A549 (cell line): ENCODE measurements around the gene KLK2.

Source experiments
- HDAC2 ChIP-seq: fragments of 200-600 bp; sonication (generic); IDR thresholded peaks from 2 replicates; pipeline ENCODE4 v1.6.1; 2016
- HOXB5 ChIP-seq: fragments of 250-450 bp; sonication (Bioruptor Pico); IDR thresholded peaks from 2 replicates; pipeline ENCODE4 v1.5.0; 2020; ENCODE audit warnings: mild to moderate bottlenecking, moderate library complexity
- JUN ChIP-seq, 2 experiments: fragments of >200 bp; sonication (Bioruptor Twin); formaldehyde crosslinking; IDR thresholded peaks; 2 replicates in 1 of 2; 3 replicates in 1 of 2; pipeline ENCODE4 v1.6.1; 2016 to 2017
- MAX ChIP-seq: IDR thresholded peaks from 2 replicates; pipeline ENCODE4 v1.6.1; 2012
- NR3C1 ChIP-seq: fragments of >200 bp; sonication (Bioruptor Twin); formaldehyde crosslinking; IDR thresholded peaks from 3 replicates; pipeline ENCODE4 v1.6.1; 2017
- PHF8 ChIP-seq: fragments of 200-600 bp; sonication (generic); IDR thresholded peaks from 2 replicates; pipeline ENCODE4 v1.6.1; 2016; ENCODE audit warnings: low read depth, mild to moderate bottlenecking, antibody characterized with exemption, moderate library complexity, borderline replicate concordance
- POLR2A ChIP-seq: IDR thresholded peaks from 2 replicates; pipeline ENCODE4 v1.6.1; 2012; ENCODE audit warnings: mild to moderate bottlenecking, low read length
- RCOR1 ChIP-seq: fragments of 150-350 bp; IDR thresholded peaks from 2 replicates; pipeline ENCODE4 v1.6.1; 2014; ENCODE audit warnings: antibody characterized with exemption, low read length, low read depth
- REST ChIP-seq: fragments of 200-600 bp; sonication (generic); IDR thresholded peaks from 2 replicates; pipeline ENCODE4 v1.6.1; 2016; ENCODE audit warnings: antibody characterized with exemption, mild to moderate bottlenecking, moderate library complexity
- RFX5 ChIP-seq: fragments of 450-650 bp; IDR thresholded peaks from 2 replicates; pipeline ENCODE4 v1.7.1; 2014; ENCODE audit warnings: antibody characterized with exemption, mild to moderate bottlenecking, moderate library complexity
- USF2 ChIP-seq: fragments of 450-650 bp; IDR thresholded peaks from 2 replicates; pipeline ENCODE4 v1.6.1; 2014; ENCODE audit warnings: antibody characterized with exemption
- TF ChIP-seq, protein P1 (sequence below): fragments of >200 bp; sonication (Bioruptor Twin); formaldehyde crosslinking; IDR thresholded peaks from 3 replicates; pipeline ENCODE4 v1.5.1; 2016

GRCh38 chr19:50869479-50869878 is 3.8 kb upstream of the KLK2 start:
- TF ChIP-seq, protein P1, sequence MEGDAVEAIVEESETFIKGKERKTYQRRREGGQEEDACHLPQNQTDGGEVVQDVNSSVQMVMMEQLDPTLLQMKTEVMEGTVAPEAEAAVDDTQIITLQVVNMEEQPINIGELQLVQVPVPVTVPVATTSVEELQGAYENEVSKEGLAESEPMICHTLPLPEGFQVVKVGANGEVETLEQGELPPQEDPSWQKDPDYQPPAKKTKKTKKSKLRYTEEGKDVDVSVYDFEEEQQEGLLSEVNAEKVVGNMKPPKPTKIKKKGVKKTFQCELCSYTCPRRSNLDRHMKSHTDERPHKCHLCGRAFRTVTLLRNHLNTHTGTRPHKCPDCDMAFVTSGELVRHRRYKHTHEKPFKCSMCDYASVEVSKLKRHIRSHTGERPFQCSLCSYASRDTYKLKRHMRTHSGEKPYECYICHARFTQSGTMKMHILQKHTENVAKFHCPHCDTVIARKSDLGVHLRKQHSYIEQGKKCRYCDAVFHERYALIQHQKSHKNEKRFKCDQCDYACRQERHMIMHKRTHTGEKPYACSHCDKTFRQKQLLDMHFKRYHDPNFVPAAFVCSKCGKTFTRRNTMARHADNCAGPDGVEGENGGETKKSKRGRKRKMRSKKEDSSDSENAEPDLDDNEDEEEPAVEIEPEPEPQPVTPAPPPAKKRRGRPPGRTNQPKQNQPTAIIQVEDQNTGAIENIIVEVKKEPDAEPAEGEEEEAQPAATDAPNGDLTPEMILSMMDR: no peak
- TF ChIP-seq USF2: no peak
- TF ChIP-seq RFX5: no peak
- TF ChIP-seq REST: no peak
- TF ChIP-seq HDAC2: no peak
- no peak for TF ChIP-seq JUN (IDR thresholded peaks at IDR 0.05)
- TF ChIP-seq RCOR1: no peak
- TF ChIP-seq POLR2A: no peak
- TF ChIP-seq PHF8: no peak
- TF ChIP-seq NR3C1: no peak
- no peak for TF ChIP-seq MAX
- no peak for TF ChIP-seq HOXB5 (CRISPR knock-in tag)
